ENCODE measurements around the gene SLC5A7. TPM values are rescaled to one million over a fixed set of nuclear protein-coding genes. Genes with fewer than 3 reads are reported as not detected.

Gene SLC5A7
- total RNA-seq, 4 donors from 2014 or later, result not detected

- H3K4me3 ChIP-seq (ENCODE audit: low read depth, poor library complexity, severe bottlenecking), result no peak overlapping the region
- DNase-seq (ENCODE audit: low spot score in 2 of 2), result no peak
- intact Hi-C loops (cut with DNase I; ENCODE audit: low total_unique reads), result no loop called here
- TF ChIP-seq CTCF (IDR thresholded peaks at IDR 0.05), result no peak
These were observed 36.3 kb downstream of the SLC5A7 start for GRCh38 chr2:108022628-108023027.

- intact Hi-C loops (cut with DNase I; ENCODE audit: low total_unique reads), result no loop called here
- no peak overlapping the region for H3K4me3 ChIP-seq (ENCODE audit: low read depth, poor library complexity, severe bottlenecking)
- TF ChIP-seq CTCF (IDR thresholded peaks at IDR 0.05) (no peak), POLR2A (IDR thresholded peaks at IDR 0.05) (no peak)
- 70 to 73% methylated on average over 4 of the region's 4 CpGs for WGBS, 2 donors
- DNase-seq (ENCODE audit: low spot score in 2 of 2), result no peak
These were observed 37.5 kb downstream of the SLC5A7 start for GRCh38 chr2:108023776-108024175.

- no peak overlapping the region for H3K4me3 ChIP-seq (ENCODE audit: low read depth, poor library complexity, severe bottlenecking)
- no peak for DNase-seq (ENCODE audit: low spot score in 2 of 2)
- intact Hi-C loops (cut with DNase I; ENCODE audit: low total_unique reads), result no loop called here
- WGBS, 2 donors, result 95 to 96% methylated on average over 1 of the region's 1 CpG
- TF ChIP-seq POLR2A (IDR thresholded peaks at IDR 0.05) (no peak), CTCF (IDR thresholded peaks at IDR 0.05) (no peak)
These were observed 39.9 kb downstream of the SLC5A7 start for GRCh38 chr2:108026092-108026794.

- no peak overlapping the region for H3K4me3 ChIP-seq (ENCODE audit: low read depth, poor library complexity, severe bottlenecking)
- intact Hi-C loops (cut with DNase I; ENCODE audit: low total_unique reads), result no loop called here
- TF ChIP-seq POLR2A (IDR thresholded peaks at IDR 0.05) (no peak), CTCF (IDR thresholded peaks at IDR 0.05) (no peak)
- DNase-seq (ENCODE audit: low spot score in 2 of 2), result no peak
- 78 to 86% methylated on average over 2 of the region's 2 CpGs for WGBS, 2 donors
These were observed 43.2 kb downstream of the SLC5A7 start for GRCh38 chr2:108029496-108029895.

- no peak for DNase-seq (ENCODE audit: low spot score in 2 of 2)
- no peak for TF ChIP-seq POLR2A (IDR thresholded peaks at IDR 0.05)
- no peak for TF ChIP-seq CTCF (IDR thresholded peaks at IDR 0.05)
- no peak overlapping the region for H3K4me3 ChIP-seq (ENCODE audit: low read depth, poor library complexity, severe bottlenecking)
- intact Hi-C loops (cut with DNase I; ENCODE audit: low total_unique reads), result no loop called here
- WGBS, 2 donors, result 51 to 56% methylated on average over 2 of the region's 2 CpGs
These were observed 43.6 kb downstream of the SLC5A7 start for GRCh38 chr2:108029912-108030311.

- no peak for DNase-seq (ENCODE audit: low spot score in 2 of 2)
- no peak overlapping the region for H3K4me3 ChIP-seq (ENCODE audit: low read depth, poor library complexity, severe bottlenecking)
- WGBS, 2 donors, result 96 to 100% methylated on average over 4 to 16 of the region's 23 CpGs
- intact Hi-C loops (cut with DNase I; ENCODE audit: low total_unique reads), result no loop called here
- TF ChIP-seq CTCF (IDR thresholded peaks at IDR 0.05), result no peak
- TF ChIP-seq POLR2A (IDR thresholded peaks at IDR 0.05), result no peak
These were observed 45.2 kb downstream of the SLC5A7 start for GRCh38 chr2:108031471-108031941.

Data from lower leg skin (tissue), 4 donors.